Endothelial cell of umbilical vein (primary cell): ENCODE data around the gene CTTNBP2NL. TPM values are rescaled to one million over a fixed set of nuclear protein-coding genes. Genes with fewer than 3 reads are reported as not detected.
"Not testable (repeated sequence)": the region's sequence is repeated elsewhere in the genome, so short reads cannot be mapped to it uniquely, and the experiment has no call there.

ENCODE experiments used
- BruUV-seq: library from RNA; stranded (reverse); fragments of 400-500 nt; replicated peaks from 2 replicates; lab custom pipeline; 2021; lab: Mats Ljungman, UMichigan
- CTCF ChIA-PET: fragments of 300-600, 350-600 bp; sonication (Branson Sonifier 250); formaldehyde crosslinking; loops from one replicate; lab custom pipeline; 2021; ENCODE audit warnings: antibody characterized with exemption, inconsistent platforms; lab: Charles Lee
- POLR2A ChIA-PET: fragments of 300-600, 350-600 bp; sonication (Branson Sonifier 250); formaldehyde crosslinking; loops from one replicate; lab custom pipeline; 2021; ENCODE audit warnings: antibody characterized with exemption, inconsistent platforms; lab: Charles Lee
- DNase-seq: peaks from one replicate; pipeline ENCODE4 v3.0.0-alpha.2; 2011; ENCODE audit warnings: low read depth, low spot score
- FAIRE-seq: peaks from 2 replicates; lab custom pipeline; 2011; peaks lifted over from hg19 to GRCh38; lab: Jason Lieb, UNC
- H2AFZ ChIP-seq: 2 replicates; pipeline ENCODE4 v1.6.0; 2012; ENCODE audit warnings: low read depth, low read length, control low read depth, inconsistent platforms
- H3K27ac ChIP-seq: 2 replicates; pipeline ENCODE4 v1.5.1; 2011; ENCODE audit warnings: low read depth, mild to moderate bottlenecking, control low read depth, low read length, moderate library complexity; ENCODE audit not compliant: insufficient read depth
- H3K27me3 ChIP-seq, 2 experiments: 2 replicates each; pipeline versions ENCODE4 v1.6.0 to v1.6.1; 2011; ENCODE audit warnings: low read length in 2 of 2, mixed read lengths in 1 of 2; ENCODE audit not compliant: control insufficient read depth in 2 of 2, insufficient read depth in 2 of 2
- H3K36me3 ChIP-seq, 2 experiments: 2 replicates in 1 of 2; 3 replicates in 1 of 2; pipeline ENCODE4 v1.5.1; 2011; ENCODE audit warnings: low read length in 2 of 2, mild to moderate bottlenecking in 1 of 2, moderate library complexity in 1 of 2; ENCODE audit not compliant: control insufficient read depth in 2 of 2, insufficient read depth in 2 of 2; ENCODE audit errors: extremely low read depth in 1 of 2
- H3K4me1 ChIP-seq: 3 replicates; pipeline ENCODE4 v1.5.1; 2011; ENCODE audit warnings: mild to moderate bottlenecking, low read length; ENCODE audit not compliant: control insufficient read depth, insufficient read depth; ENCODE audit errors: extremely low read depth
- H3K4me2 ChIP-seq: 2 replicates; pipeline ENCODE4 v1.6.1; 2011; ENCODE audit warnings: low read length, control low read depth, mixed read lengths; ENCODE audit not compliant: insufficient read depth
- H3K4me3 ChIP-seq, 3 experiments: fragments of 200-600 bp in 1 of 3; sonication (generic), shearing (Covaris generic) in 1 of 3; replicated peaks in 1 of 3; 2 replicates each; pipeline ENCODE4 v1.5.1; 2011 to 2016; ENCODE audit warnings: control low read depth in 3 of 3, low read length in 3 of 3, mild to moderate bottlenecking in 2 of 3, inconsistent platforms in 1 of 3, low read depth in 1 of 3, moderate library complexity in 1 of 3; ENCODE audit not compliant: insufficient read depth in 1 of 3
- H3K79me2 ChIP-seq: 2 replicates; pipeline ENCODE4 v1.6.0; 2012; ENCODE audit warnings: low read length, inconsistent platforms; ENCODE audit not compliant: control insufficient read depth, insufficient read depth
- H3K9ac ChIP-seq: replicated peaks from 2 replicates; pipeline ENCODE3; 2011; ENCODE audit warnings: low read length, control low read depth; ENCODE audit not compliant: insufficient read depth; ENCODE audit errors: extremely low read depth
- H3K9me1 ChIP-seq: replicated peaks from 3 replicates; pipeline ENCODE4 v1.6.0; 2011; ENCODE audit warnings: mild to moderate bottlenecking, low read length; ENCODE audit not compliant: control insufficient read depth, insufficient read depth; ENCODE audit errors: extremely low read depth
- H3K9me3 ChIP-seq: replicated peaks from 2 replicates; pipeline ENCODE4 v1.5.1; 2012; ENCODE audit warnings: low read length, inconsistent platforms; ENCODE audit not compliant: control insufficient read depth, insufficient read depth
- H4K20me1 ChIP-seq: replicated peaks from 2 replicates; pipeline ENCODE3; 2011; ENCODE audit warnings: mild to moderate bottlenecking, low read length; ENCODE audit not compliant: control insufficient read depth, insufficient read depth; ENCODE audit errors: extremely low read depth
- GATA2 ChIP-seq: IDR thresholded peaks from 2 replicates; pipeline ENCODE4 v1.7.0; 2011; ENCODE audit warnings: low read depth, mild to moderate bottlenecking, moderate library complexity, mixed read lengths, low read length; ENCODE audit not compliant: insufficient read length, insufficient read depth
- MYC ChIP-seq: IDR thresholded peaks from one replicate; pipeline ENCODE4 v1.6.1; 2011; ENCODE audit warnings: mild to moderate bottlenecking, low read depth, low read length
- POLR2AphosphoS5 ChIP-seq: IDR thresholded peaks from 2 replicates; pipeline ENCODE4 v1.6.1; 2012; ENCODE audit warnings: low read depth, mild to moderate bottlenecking, control low read depth, low read length, moderate library complexity; ENCODE audit not compliant: insufficient read depth
- dilution Hi-C: fragments of 300-500 bp; cut with MboI; formaldehyde crosslinking; loops from one replicate; pipeline ENCODE4 v1.15.0; 2019; ENCODE audit warnings: low sequenced_read_pairs; ENCODE audit not compliant: extremely low pct_ligation_motif_present
- intact Hi-C: fragments of 100-400 bp; cut with micrococcal nuclease; formaldehyde crosslinking; loops from one replicate; pipeline ENCODE4 v1.10.0; 2022
- polyA plus RNA-seq, 4 experiments: library from polyadenylated mRNA; depleted of rRNA in 3 of 4; stranded (reverse) in 3 of 4; unstranded in 1 of 4; fragments of >200 nt; gene quantifications; 2 replicates each; pipeline versions ENCODE4 v1.2.1 to v1.2.3, GENCODE V29; 2011 to 2012; ENCODE audit warnings: missing spikeins in 1 of 4
- total RNA-seq: library from RNA; stranded (reverse); gene quantifications from 2 replicates; pipeline ENCODE4 v1.2.3, GENCODE V29; 2021
- TF ChIP-seq, protein P1 (sequence below), 2 donors: IDR thresholded peaks; 1 replicate in 1 of 2; 2 replicates in 1 of 2; pipeline ENCODE4 v1.5.1; 2011; ENCODE audit warnings: low read length in 2 of 2, mild to moderate bottlenecking in 2 of 2, moderate library complexity in 2 of 2, control low read depth in 1 of 2, inconsistent platforms in 1 of 2, low read depth in 1 of 2; ENCODE audit not compliant: insufficient read depth in 1 of 2; ENCODE audit errors: extremely low read depth in 1 of 2

CTTNBP2NL gene
- total and polyA plus RNA-seq, 2 donors (not counting 3 experiments of a cell fraction or from before 2014, with no cell fraction given) = 21.5 to 94.4 TPM

DNA sequence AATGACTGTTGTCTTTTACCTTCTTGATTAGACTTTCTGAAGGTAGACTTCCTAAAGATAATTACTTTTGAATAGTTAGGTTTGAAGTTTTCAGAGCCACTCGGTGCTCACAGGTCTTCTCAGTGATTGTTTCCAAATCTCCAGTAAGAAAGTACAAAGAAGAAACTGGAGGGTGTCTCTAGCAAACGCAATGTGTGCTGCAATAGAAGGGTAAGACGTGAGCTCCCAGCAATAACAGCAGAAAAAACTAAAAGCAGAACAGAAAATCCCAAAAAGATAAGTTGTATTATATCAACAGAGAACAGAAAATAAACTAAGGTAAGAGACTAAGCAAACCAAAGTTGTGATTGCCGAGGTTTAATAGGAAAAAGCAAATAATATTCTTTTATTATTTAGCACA, 1.8 kb downstream of the CTTNBP2NL start:
- DNase-seq (peak; percentile 28), FAIRE-seq (no peak)
- Histone ChIP-seq H3K9me1 (no peaks in the 10 kb centered on the region), H3K27ac (peak overlapping the region; percentile 97), H4K20me1 (no peaks in the 10 kb centered on the region), H3K36me3 (peaks cover 2% of the 10 kb centered on the region in 2 experiments), H3K9ac (peak overlapping the region; percentile 96), H3K9me3 (no peaks in the 10 kb centered on the region), H2AFZ (no peak overlapping the region), H3K79me2 (peaks cover 79% of the 10 kb centered on the region), H3K27me3 (no peaks in the 10 kb centered on the region), H3K4me2 (peak overlapping the region; percentile 93), H3K4me1 (peaks cover 53% of the 10 kb centered on the region), H3K4me3 (peak overlapping the region; percentile 86 to 94 (median 91))
- no peak for TF ChIP-seq MYC
- TF ChIP-seq, protein P1, sequence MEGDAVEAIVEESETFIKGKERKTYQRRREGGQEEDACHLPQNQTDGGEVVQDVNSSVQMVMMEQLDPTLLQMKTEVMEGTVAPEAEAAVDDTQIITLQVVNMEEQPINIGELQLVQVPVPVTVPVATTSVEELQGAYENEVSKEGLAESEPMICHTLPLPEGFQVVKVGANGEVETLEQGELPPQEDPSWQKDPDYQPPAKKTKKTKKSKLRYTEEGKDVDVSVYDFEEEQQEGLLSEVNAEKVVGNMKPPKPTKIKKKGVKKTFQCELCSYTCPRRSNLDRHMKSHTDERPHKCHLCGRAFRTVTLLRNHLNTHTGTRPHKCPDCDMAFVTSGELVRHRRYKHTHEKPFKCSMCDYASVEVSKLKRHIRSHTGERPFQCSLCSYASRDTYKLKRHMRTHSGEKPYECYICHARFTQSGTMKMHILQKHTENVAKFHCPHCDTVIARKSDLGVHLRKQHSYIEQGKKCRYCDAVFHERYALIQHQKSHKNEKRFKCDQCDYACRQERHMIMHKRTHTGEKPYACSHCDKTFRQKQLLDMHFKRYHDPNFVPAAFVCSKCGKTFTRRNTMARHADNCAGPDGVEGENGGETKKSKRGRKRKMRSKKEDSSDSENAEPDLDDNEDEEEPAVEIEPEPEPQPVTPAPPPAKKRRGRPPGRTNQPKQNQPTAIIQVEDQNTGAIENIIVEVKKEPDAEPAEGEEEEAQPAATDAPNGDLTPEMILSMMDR (IDR thresholded peaks at IDR 0.05; ENCODE audit: extremely low read depth in 1 of 2, insufficient read depth in 1 of 2, low read depth in 1 of 2, low read length in 2 of 2) = no peak
- intact Hi-C loops = no loop called here
- dilution Hi-C loops = no loop called here
- ChIA-PET CTCF (interaction anchor here (0.7 to 3.7 kb wide), 5 partner anchors 32 to 68 kb away, joined by 3 to 13 read pairs (median 4); no protein-coding TSS in a partner anchor), POLR2A (no interaction called here)
- BruUV-seq = no TSS peak

DNA sequence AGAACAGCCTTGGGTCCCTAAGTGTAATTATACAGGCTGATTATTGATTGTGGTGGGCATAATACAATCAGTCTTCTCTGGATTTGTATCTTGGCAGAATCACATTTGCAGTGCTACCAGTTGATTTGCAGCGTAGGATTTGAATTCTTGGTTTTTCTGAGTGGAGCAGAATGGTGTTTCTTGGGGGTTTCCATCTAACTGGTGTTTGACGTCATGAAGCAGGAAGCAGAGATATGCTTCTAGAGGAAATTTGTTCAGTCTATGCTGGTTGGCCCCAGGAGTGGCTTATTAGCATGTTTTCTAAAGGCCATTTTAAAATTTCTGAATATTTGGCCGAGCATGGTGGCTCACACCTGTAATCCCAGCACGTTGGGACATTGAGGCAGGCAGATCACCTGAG, 3.4 kb downstream of the CTTNBP2NL start:
- dilution Hi-C loops (no loop called here), intact Hi-C loops (no loop called here)
- H3K4me3 ChIP-seq = no peak overlapping the region
- peaks cover 4 to 6% of the 10 kb centered on the region in 2 experiments for H3K36me3 ChIP-seq
- H3K4me2 ChIP-seq = peak overlapping the region; percentile 93
- no peaks in the 10 kb centered on the region for H3K9me3 ChIP-seq
- no peak overlapping the region for H2AFZ ChIP-seq
- peak overlapping the region; percentile 23 for H3K27ac ChIP-seq
- POLR2A ChIA-PET = no interaction called here
- no peaks in the 10 kb centered on the region for H3K9me1 ChIP-seq
- no peak for TF ChIP-seq GATA2
- TF ChIP-seq POLR2AphosphoS5 = peak; percentile 18
- H4K20me1 ChIP-seq = no peaks in the 10 kb centered on the region
- BruUV-seq = no TSS peak
- FAIRE-seq (no peak), DNase-seq (peak; percentile 72)
- peaks cover 89% of the 10 kb centered on the region for H3K79me2 ChIP-seq
- H3K9ac ChIP-seq = no peak overlapping the region
- H3K27me3 ChIP-seq = no peaks in the 10 kb centered on the region
- peaks cover 53% of the 10 kb centered on the region for H3K4me1 ChIP-seq
- CTCF ChIA-PET = no interaction called here

DNA sequence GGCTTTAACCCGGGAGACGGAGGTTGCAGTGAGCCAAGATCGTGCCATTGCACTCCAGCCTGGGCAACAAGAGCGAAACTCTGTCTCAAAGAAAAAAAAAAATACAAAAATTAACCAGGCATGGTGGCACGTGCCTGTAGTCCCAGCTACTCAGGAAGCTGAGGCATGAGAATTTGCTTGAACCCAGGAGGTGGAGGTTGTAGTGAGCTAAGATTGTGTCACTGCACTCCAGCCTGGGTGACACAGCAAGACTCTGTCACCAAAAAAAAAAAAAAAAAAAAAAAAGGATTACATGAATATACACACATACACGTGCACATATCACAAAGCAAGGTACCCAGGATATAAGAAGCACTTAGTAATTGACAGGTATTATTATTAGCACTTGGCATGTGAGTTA, 4.7 kb downstream of the CTTNBP2NL start:
- POLR2A ChIA-PET = interaction anchor here (1.2 kb wide), 1 partner anchor 304 kb away, joined by 3 read pairs; no protein-coding TSS in a partner anchor
- intact Hi-C loops = not testable (repeated sequence)

More for the DNA sequence above, 4.7 kb downstream of the CTTNBP2NL start:
- H3K27me3 ChIP-seq, H3K4me3 ChIP-seq, H4K20me1 ChIP-seq, BruUV-seq, H3K9me3 ChIP-seq, H3K36me3 ChIP-seq, H3K9me1 ChIP-seq, dilution Hi-C loops, DNase-seq, H3K9ac ChIP-seq, H3K27ac ChIP-seq, FAIRE-seq, H3K4me2 ChIP-seq, H2AFZ ChIP-seq: not testable (repeated sequence)
- Histone ChIP-seq H3K4me1 (peaks cover 46% of the 10 kb centered on the region), H3K79me2 (peaks cover 96% of the 10 kb centered on the region)
- CTCF ChIA-PET = interaction anchor here (0.6 to 1.7 kb wide), 4 partner anchors 10 to 319 kb away, joined by 3 to 8 read pairs (median 4); no protein-coding TSS in a partner anchor
